ENCODE data around the gene NBAS. TPM values are rescaled to one million over a fixed set of nuclear protein-coding genes. Genes with fewer than 3 reads are reported as not detected.

The NBAS gene
- total RNA-seq, 1 experiment from 2014 or later = 32.5 TPM

GRCh38 chr2:15178946-15179345 is 382.2 kb downstream of the NBAS start:
- no peaks in the 10 kb centered on the region for H3K23me2 ChIP-seq (ENCODE audit: insufficient read length, low read depth, low read length, poor library complexity, severe bottlenecking)
- no peak for TF ChIP-seq CTCF (conservative IDR thresholded peaks at IDR 0.05)
- no peak overlapping the region for H2AK5ac ChIP-seq (ENCODE audit: insufficient read length, low read length)
- H3K9ac ChIP-seq (ENCODE audit: extremely low read depth, insufficient read length, low read length) = no peak overlapping the region
- no peak overlapping the region for H4K8ac ChIP-seq (replicated peaks; ENCODE audit: insufficient read length, low read depth, low read length)
- no peaks in the 10 kb centered on the region for H3K27me3 ChIP-seq (ENCODE audit: insufficient read depth, low read length)
- no peak overlapping the region for H2BK120ac ChIP-seq (ENCODE audit: low read depth, low read length, poor library complexity, severe bottlenecking)
- no peaks in the 10 kb centered on the region for H3K4me1 ChIP-seq (ENCODE audit: insufficient read depth, low read length)
- no peak overlapping the region for H3K4me2 ChIP-seq (ENCODE audit: insufficient read depth, insufficient read length, low read length)
- Mint-ChIP-seq H3K4me3 (no peak overlapping the region), H3K27ac (no peak overlapping the region), H3K9me3 (no peaks in the 10 kb centered on the region), H3K4me1 (no peaks in the 10 kb centered on the region), H3K27me3 (ENCODE audit: low read depth) (no peaks in the 10 kb centered on the region), H3K36me3 (ENCODE audit: insufficient read depth in 1 of 3, low read depth in 3 of 3) (no peaks in the 10 kb centered on the region)
- no peak overlapping the region for H2AFZ ChIP-seq (ENCODE audit: low read length)
- no peaks in the 10 kb centered on the region for H3K79me2 ChIP-seq (ENCODE audit: insufficient read depth, low read length)
- no peak overlapping the region for H3K27ac ChIP-seq (ENCODE audit: insufficient read length, low read depth, low read length)
- no peak overlapping the region for H4K5ac ChIP-seq (ENCODE audit: insufficient read length, low read depth, low read length)
- no peaks in the 10 kb centered on the region for H4K20me1 ChIP-seq (ENCODE audit: control insufficient read depth, insufficient read depth, insufficient read length)
- H3K18ac ChIP-seq (ENCODE audit: insufficient read length, low read depth, low read length) = no peak overlapping the region
- no peak overlapping the region for H3K4ac ChIP-seq (ENCODE audit: low read depth, low read length)
- no peak overlapping the region for H3K23ac ChIP-seq (ENCODE audit: insufficient read length, low read depth, low read length)
- no peak overlapping the region for H2BK12ac ChIP-seq (ENCODE audit: insufficient read length, low read depth, low read length)
- no peak overlapping the region for H2BK20ac ChIP-seq (ENCODE audit: low read depth, low read length, poor library complexity, severe bottlenecking)
- no peak overlapping the region for H2BK15ac ChIP-seq (ENCODE audit: low read depth, low read length)
- H3T11ph ChIP-seq (ENCODE audit: low read length) = no peak overlapping the region
- H3K9me3 ChIP-seq (ENCODE audit: control insufficient read depth, low read depth, low read length) = no peaks in the 10 kb centered on the region
- H4K91ac ChIP-seq (ENCODE audit: insufficient read length, low read depth, low read length) = no peak overlapping the region
- WGBS (ENCODE audit: extremely low coverage, insufficient read length, low lambda C conversion rate) = no CpG with 5 or more reads among the region's 14 CpGs
- no peak for DNase-seq
- H3K79me1 ChIP-seq (ENCODE audit: insufficient read depth, low read depth, low read length, poor library complexity, severe bottlenecking) = no peaks in the 10 kb centered on the region
- no peak overlapping the region for H3K14ac ChIP-seq (ENCODE audit: insufficient read depth, low read length)
- no peak overlapping the region for H2BK5ac ChIP-seq (ENCODE audit: insufficient read length, low read length)
- no peak overlapping the region for H3K56ac ChIP-seq (ENCODE audit: insufficient read length, low read depth, low read length)
